Mucosa of rectum (tissue), 2 donors: ENCODE results near the gene KRT40.

Experiments used
- H3K27ac ChIP-seq, 2 donors: one replicate each; pipeline ENCODE4 v1.7.0; 2013; ENCODE audit warnings: inconsistent platforms in 2 of 2, low read depth in 2 of 2, low read length in 2 of 2
- H3K27me3 ChIP-seq, 2 donors: one replicate each; pipeline ENCODE4 v1.7.0; 2013; ENCODE audit warnings: low read length in 2 of 2; ENCODE audit not compliant: control insufficient read depth in 2 of 2, insufficient read depth in 2 of 2
- H3K36me3 ChIP-seq, 2 donors: one replicate each; pipeline ENCODE4 v1.7.0; 2013; ENCODE audit warnings: low read length in 2 of 2; ENCODE audit not compliant: control insufficient read depth in 2 of 2, insufficient read depth in 2 of 2
- H3K4me1 ChIP-seq, 2 donors: one replicate each; pipeline ENCODE4 v1.7.0; 2013; ENCODE audit warnings: low read length in 2 of 2, mild to moderate bottlenecking in 1 of 2; ENCODE audit not compliant: control insufficient read depth in 2 of 2, insufficient read depth in 2 of 2
- H3K4me3 ChIP-seq, 2 donors: one replicate each; pipeline ENCODE4 v1.7.0; 2013; ENCODE audit warnings: low read length in 2 of 2
- H3K9ac ChIP-seq, 2 donors: one replicate each; pipeline ENCODE4 v1.7.0; 2013; ENCODE audit warnings: low read length in 2 of 2, low read depth in 1 of 2, mild to moderate bottlenecking in 1 of 2
- H3K9me3 ChIP-seq, 2 donors: one replicate each; pipeline ENCODE4 v1.7.0; 2013; ENCODE audit warnings: low read length in 2 of 2; ENCODE audit not compliant: control insufficient read depth in 2 of 2
- donor health status: healthy.
- donor health status: Normal muscosa, but diverticular disease.

KRT40 gene

GRCh38 chr17:40984226-40984625 lies at the start of gene KRT40:
Gene KRT40, minus strand, starts transcription at chr17:40984326. Its CDS starts 53 bp downstream, at chr17:40984273.
- H3K27ac ChIP-seq, result no peak within 1 kb of the TSS
- peaks cover 0 to 5% of the 10 kb centered on the region in 2 donors for H3K27me3 ChIP-seq
- no peak within 1 kb of the TSS for H3K9ac ChIP-seq
- H3K4me1 ChIP-seq, result no peaks in the 10 kb centered on the region
- H3K36me3 ChIP-seq, result no peaks in the 10 kb centered on the region
- no peak within 1 kb of the TSS for H3K4me3 ChIP-seq
- no peaks in the 10 kb centered on the region for H3K9me3 ChIP-seq

GRCh38 chr17:41029633-41030245 lies 45.6 kb upstream of the KRT40 start, which contains the start of gene KRTAP1-4:
Gene KRTAP1-4, minus strand, starts transcription at chr17:41030195. Its CDS starts 117 bp downstream, at chr17:41030078.
- no peaks in the 10 kb centered on the region for H3K27me3 ChIP-seq
- no peaks in the 10 kb centered on the region for H3K4me1 ChIP-seq
- H3K36me3 ChIP-seq, result no peaks in the 10 kb centered on the region
- no peak within 1 kb of the TSS for H3K9ac ChIP-seq
- no peak within 1 kb of the TSS for H3K27ac ChIP-seq
- no peaks in the 10 kb centered on the region for H3K9me3 ChIP-seq
- H3K4me3 ChIP-seq, result no peak within 1 kb of the TSS

DNA sequence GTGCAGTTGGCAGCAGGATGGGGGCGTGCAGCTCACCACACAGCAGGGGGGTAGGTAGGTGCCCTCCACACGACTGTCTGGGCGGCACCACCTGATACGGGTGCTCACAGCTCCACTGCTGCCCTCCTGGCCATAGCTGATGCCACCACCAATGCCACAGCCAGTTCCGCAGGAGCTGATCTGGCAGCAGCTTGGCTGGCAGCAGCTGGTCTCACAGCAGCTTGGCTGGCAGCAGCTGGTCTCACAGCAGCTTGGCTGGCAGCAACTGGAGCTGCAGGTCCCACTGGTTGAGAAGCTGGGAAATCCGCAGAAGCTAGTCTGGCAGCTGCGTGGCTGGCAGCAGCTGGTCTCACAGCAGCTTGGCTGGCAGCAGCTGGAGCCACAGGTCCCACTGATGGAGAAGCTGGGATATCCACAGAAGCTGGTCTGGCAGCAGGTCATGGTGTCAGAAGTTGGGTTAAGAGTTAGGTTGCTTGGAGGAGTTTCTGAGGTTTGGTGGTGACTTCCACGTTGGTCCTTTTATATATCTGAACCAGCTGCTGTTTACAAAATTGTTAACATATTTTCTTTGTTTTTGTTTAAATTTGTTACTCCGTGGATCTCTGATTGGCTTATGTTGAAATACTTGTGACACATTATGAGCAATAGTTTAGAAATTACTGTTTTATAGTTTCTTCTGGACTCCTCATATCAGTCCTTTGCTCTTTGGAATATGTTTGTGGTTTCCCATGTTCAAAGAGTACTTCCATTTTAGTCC lies 42.8 kb upstream of the KRT40 start, which contains the start of gene KRTAP1-5:
KRTAP1-5 (minus strand) TSS at position 494 of the 757 bp plus-strand sequence; CDS start at position 441, 53 bp downstream.
- Histone ChIP-seq H3K9ac (no peak within 1 kb of the TSS), H3K27ac (no peak within 1 kb of the TSS)

DNA sequence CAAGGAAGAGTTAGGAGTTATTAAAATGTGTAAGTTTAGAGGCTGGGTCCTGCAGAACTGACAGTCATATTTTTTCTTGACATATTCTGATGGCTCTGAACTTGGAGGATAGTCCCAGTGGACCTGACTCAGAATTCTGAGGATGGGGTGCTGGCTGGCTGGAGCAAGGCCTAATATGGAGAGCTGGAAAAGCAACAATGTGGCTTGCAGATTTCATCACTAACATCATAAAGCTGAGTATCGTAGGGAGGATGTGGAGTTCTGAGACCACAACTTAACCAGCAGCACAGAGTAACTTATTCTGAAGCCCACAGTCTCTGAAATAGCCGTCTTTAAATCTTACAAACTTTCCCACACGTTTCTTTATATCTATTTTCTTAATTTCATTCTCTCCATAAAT lies 40.6 kb upstream of the KRT40 start:
- Histone ChIP-seq H3K9ac (no peak overlapping the region), H3K9me3 (no peaks in the 10 kb centered on the region), H3K4me3 (no peak overlapping the region), H3K4me1 (no peaks in the 10 kb centered on the region), H3K27me3 (no peaks in the 10 kb centered on the region), H3K27ac (no peak overlapping the region), H3K36me3 (no peaks in the 10 kb centered on the region)

More for the DNA sequence above, 42.8 kb upstream of the KRT40 start, which contains the start of gene KRTAP1-5:
- Histone ChIP-seq H3K27me3 (no peaks in the 10 kb centered on the region), H3K9me3 (no peaks in the 10 kb centered on the region), H3K4me1 (no peaks in the 10 kb centered on the region), H3K36me3 (no peaks in the 10 kb centered on the region), H3K4me3 (no peak within 1 kb of the TSS)

DNA sequence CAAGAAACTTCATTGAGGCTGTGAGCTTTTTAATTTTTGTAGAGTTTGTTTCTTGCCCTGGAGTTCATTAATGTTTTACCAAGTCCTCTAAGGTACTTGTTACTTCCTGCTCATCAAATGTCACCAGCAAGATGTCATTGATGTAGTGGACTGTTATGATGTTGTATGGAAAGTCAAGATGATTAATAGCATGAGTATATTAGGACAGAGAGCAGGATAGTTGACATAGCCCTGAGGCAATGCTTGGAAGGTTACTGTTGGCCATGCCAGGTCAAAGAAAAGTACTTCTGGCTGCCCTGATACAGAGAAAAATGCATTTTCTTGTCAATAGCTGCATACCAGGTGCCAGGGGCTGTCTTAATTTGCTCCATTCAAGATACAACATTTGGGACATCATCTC lies 36.2 kb upstream of the KRT40 start:
- Histone ChIP-seq H3K4me1 (no peaks in the 10 kb centered on the region), H3K27ac (no peak overlapping the region), H3K27me3 (no peaks in the 10 kb centered on the region), H3K36me3 (no peaks in the 10 kb centered on the region), H3K9ac (no peak overlapping the region), H3K9me3 (no peaks in the 10 kb centered on the region), H3K4me3 (no peak overlapping the region)

DNA sequence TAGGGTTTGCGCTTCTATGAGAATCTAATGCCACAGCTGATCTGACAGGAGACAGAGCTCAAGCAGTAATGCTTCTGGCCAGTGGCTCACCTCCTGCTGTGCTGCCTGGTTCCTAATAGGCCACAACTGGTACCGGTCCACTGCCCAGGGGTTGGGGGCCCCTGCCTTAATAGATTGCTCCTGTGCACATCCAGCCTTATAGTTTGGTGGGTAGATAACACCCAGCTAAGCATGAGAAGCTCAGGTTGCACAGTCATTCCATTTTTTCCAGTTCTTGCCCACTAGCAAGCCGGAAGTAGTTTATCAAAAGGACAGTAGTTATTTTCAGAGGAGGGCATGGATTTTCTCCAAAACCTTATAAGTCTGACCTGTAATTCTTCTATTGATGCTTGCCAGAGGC lies 35.3 kb upstream of the KRT40 start:
- no peaks in the 10 kb centered on the region for H3K27me3 ChIP-seq
- no peaks in the 10 kb centered on the region for H3K36me3 ChIP-seq
- H3K9me3 ChIP-seq, result no peaks in the 10 kb centered on the region
- no peaks in the 10 kb centered on the region for H3K4me1 ChIP-seq
- no peak overlapping the region for H3K27ac ChIP-seq
- H3K9ac ChIP-seq, result no peak overlapping the region
- H3K4me3 ChIP-seq, result no peak overlapping the region

- no peak overlapping the region for H3K27ac ChIP-seq
- H3K4me1 ChIP-seq, result no peaks in the 10 kb centered on the region
- no peaks in the 10 kb centered on the region for H3K27me3 ChIP-seq
- H3K36me3 ChIP-seq, result no peaks in the 10 kb centered on the region
- H3K9ac ChIP-seq, result no peak overlapping the region
- H3K4me3 ChIP-seq, result no peak overlapping the region
- no peaks in the 10 kb centered on the region for H3K9me3 ChIP-seq
These were observed 34.4 kb upstream of the KRT40 start for GRCh38 chr17:41018541-41018940.

GRCh38 chr17:41016578-41017215 lies 32.6 kb upstream of the KRT40 start:
- H3K36me3 ChIP-seq, result no peaks in the 10 kb centered on the region
- no peak overlapping the region for H3K9ac ChIP-seq
- no peak overlapping the region for H3K27ac ChIP-seq
- no peaks in the 10 kb centered on the region for H3K9me3 ChIP-seq
- H3K27me3 ChIP-seq, result no peaks in the 10 kb centered on the region
- H3K4me3 ChIP-seq, result no peak overlapping the region
- H3K4me1 ChIP-seq, result no peaks in the 10 kb centered on the region

DNA sequence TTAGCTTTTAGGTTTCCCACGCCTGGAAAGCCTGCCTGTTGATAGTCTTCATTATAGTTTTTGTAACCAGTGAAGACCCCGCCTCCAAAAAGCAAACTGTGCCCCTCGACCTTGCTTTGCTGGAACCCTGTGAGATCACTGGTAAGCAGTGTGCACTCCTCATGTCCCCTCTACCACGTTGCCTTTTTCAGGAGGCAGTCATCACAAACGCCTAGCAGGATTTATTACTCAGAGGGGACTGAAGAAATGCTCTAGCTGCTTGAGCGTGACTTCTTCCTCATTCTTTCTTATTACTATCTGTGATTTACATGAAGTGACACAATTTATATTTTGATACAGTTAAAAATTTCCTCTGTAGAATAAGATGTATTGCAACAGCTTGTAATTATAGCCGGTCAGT lies 31.3 kb upstream of the KRT40 start:
- Histone ChIP-seq H3K27me3 (no peaks in the 10 kb centered on the region), H3K36me3 (no peaks in the 10 kb centered on the region), H3K4me1 (no peaks in the 10 kb centered on the region), H3K27ac (no peak overlapping the region), H3K9me3 (no peaks in the 10 kb centered on the region), H3K9ac (no peak overlapping the region), H3K4me3 (no peak overlapping the region)

- Histone ChIP-seq H3K9me3 (no peaks in the 10 kb centered on the region), H3K9ac (no peak overlapping the region), H3K27me3 (no peaks in the 10 kb centered on the region), H3K4me1 (no peaks in the 10 kb centered on the region), H3K27ac (no peak overlapping the region), H3K4me3 (no peak overlapping the region), H3K36me3 (no peaks in the 10 kb centered on the region)
These were observed 29.5 kb upstream of the KRT40 start for GRCh38 chr17:41013606-41014005.
